ENCODE data around the gene DENND1C. TPM values are rescaled to one million over a fixed set of nuclear protein-coding genes. Genes with fewer than 3 reads are reported as not detected.

DENND1C gene
- total and polyA plus RNA-seq, 5 donors from 2014 or later = 36.9 to 125 (median 42.3) TPM

DNA sequence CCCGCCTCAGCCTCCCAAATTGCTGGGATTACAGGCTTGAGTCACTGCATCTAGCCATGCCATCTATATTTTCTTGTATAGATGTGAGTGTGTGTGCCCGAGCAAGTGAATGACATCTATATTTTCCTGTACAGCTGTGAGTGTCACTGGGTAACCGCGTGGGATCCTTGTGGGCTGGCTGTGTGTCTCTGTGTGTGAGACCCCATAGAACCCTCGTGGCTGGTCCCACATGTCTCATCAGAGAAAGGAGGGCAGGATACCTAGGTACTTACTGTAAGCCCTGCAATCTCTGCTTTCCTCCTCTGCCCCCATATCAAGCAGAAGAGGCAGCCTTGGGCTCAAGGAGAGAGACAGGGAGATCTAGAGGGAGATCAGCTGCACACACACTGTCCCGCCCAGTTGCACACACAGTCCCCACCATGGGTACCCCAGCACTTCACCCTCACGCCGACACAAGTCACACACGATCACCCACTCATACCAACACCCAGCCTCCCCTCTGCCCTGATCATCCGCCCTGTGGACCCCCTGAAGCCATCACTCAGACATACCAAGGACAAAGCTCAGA, 655 bp downstream of the DENND1C start:
- H3K27me3 ChIP-seq (ENCODE audit: control insufficient read depth, insufficient read depth, low read length) = no peaks in the 10 kb centered on the region
- H3K27ac ChIP-seq (ENCODE audit: insufficient read depth, low read length, poor library complexity, severe bottlenecking) = peak overlapping the region; percentile 84
- H3K4me3 ChIP-seq (ENCODE audit: low read depth, low read length) = peak overlapping the region; percentile 90
- H3K4me1 Mint-ChIP-seq = peaks cover 0 to 44% (median 23%) of the 10 kb centered on the region in 4 donors
- peaks cover 4% of the 10 kb centered on the region for H3K36me3 Mint-ChIP-seq
- H3K9me3 Mint-ChIP-seq = no peaks in the 10 kb centered on the region
- H3K27me3 Mint-ChIP-seq = no peaks in the 10 kb centered on the region
- no peaks in the 10 kb centered on the region for H3K9me3 ChIP-seq (ENCODE audit: control insufficient read depth in 2 of 2, low read length in 2 of 2)
- ATAC-seq (ENCODE audit: low read depth in 2 of 2) (peak; percentile 2 to 21), DNase-seq (peak in 1 of 3 donors; percentile 46)
- peak overlapping the region; percentile 95 to 100 (median 98) for H3K4me3 Mint-ChIP-seq
- peaks cover 21% of the 10 kb centered on the region for H3K36me3 ChIP-seq (ENCODE audit: control insufficient read depth, insufficient read depth, low read length)
- peaks cover 24% of the 10 kb centered on the region for H3K4me1 ChIP-seq (ENCODE audit: control insufficient read depth, insufficient read depth, low read length, poor library complexity, severe bottlenecking)
- H3K27ac Mint-ChIP-seq = peak overlapping the region; percentile 92 to 99 (median 99)

DNA sequence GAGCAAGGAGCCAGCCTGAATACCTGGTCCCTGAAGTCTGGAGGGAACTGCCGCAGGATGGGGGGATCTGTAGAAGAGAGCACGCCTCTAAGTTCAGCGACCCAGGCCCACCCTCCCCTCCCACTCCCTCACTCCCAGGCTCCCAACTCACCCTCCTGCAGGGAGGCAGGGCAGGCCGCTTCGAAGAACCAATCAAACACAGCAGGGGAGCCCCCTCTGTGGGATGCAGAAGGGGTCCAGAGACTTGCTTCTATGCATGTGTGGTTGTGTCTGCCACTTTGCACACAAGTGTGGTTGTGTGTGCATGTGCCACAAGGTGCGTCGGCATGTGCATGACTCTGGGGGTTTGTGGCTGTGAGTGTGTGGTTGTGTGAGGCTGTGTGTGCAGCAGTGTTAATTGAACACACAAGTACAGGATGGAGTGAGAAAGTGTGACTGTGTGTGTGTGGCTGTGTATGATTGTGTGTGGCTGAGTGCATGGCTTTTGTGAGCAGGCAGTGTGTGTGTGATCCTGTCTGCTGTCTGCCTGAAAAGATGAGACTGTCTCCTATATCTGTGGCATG, 1.7 kb downstream of the DENND1C start:
- H3K27ac ChIP-seq (ENCODE audit: insufficient read depth, low read length, poor library complexity, severe bottlenecking) = peak overlapping the region; percentile 14
- no peaks in the 10 kb centered on the region for H3K27me3 ChIP-seq (ENCODE audit: control insufficient read depth, insufficient read depth, low read length)
- peaks cover 24% of the 10 kb centered on the region for H3K4me1 ChIP-seq (ENCODE audit: control insufficient read depth, insufficient read depth, low read length, poor library complexity, severe bottlenecking)
- H3K36me3 ChIP-seq (ENCODE audit: control insufficient read depth, insufficient read depth, low read length) = peaks cover 31% of the 10 kb centered on the region
- no peak for ATAC-seq (ENCODE audit: low read depth in 2 of 2)
- Mint-ChIP-seq H3K27ac (peak overlapping the region; percentile 92 to 99 (median 99)), H3K4me3 (peak overlapping the region; percentile 95 to 100 (median 98)), H3K27me3 (no peaks in the 10 kb centered on the region), H3K9me3 (no peaks in the 10 kb centered on the region), H3K4me1 (peaks cover 0 to 46% (median 23%) of the 10 kb centered on the region in 4 donors), H3K36me3 (peaks cover 4% of the 10 kb centered on the region)
- DNase-seq = no peak
- peak overlapping the region; percentile 26 for H3K4me3 ChIP-seq (ENCODE audit: low read depth, low read length)
- H3K9me3 ChIP-seq (ENCODE audit: control insufficient read depth in 2 of 2, low read length in 2 of 2) = no peaks in the 10 kb centered on the region

DNA sequence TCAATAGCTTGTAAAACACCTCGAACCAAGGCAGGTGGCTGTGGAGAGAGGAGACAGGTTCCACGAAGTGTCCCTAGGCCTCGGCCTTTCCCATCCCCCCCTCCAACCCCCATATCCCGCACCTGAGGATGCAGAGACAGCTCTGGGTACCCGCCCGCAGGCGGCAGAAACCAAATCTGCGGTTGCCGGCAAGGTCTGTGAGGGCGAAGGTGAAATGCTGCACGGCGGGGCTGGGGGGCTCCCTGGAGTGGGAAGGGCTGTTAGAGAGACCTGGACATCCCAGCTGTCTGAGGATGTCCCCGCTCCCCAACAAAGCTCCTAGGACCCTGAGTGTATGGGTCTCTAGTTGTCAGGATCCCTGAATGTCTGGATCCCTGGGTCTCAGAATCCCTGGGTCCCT, 2.8 kb downstream of the DENND1C start:
- no peaks in the 10 kb centered on the region for H3K27me3 ChIP-seq (ENCODE audit: control insufficient read depth, insufficient read depth, low read length)
- no peak for ATAC-seq (ENCODE audit: low read depth in 2 of 2)
- Mint-ChIP-seq H3K9me3 (no peaks in the 10 kb centered on the region), H3K36me3 (peaks cover 10% of the 10 kb centered on the region), H3K27me3 (no peaks in the 10 kb centered on the region), H3K4me3 (no peak overlapping the region), H3K4me1 (peaks cover 0 to 46% (median 23%) of the 10 kb centered on the region in 4 donors), H3K27ac (peak overlapping the region in 1 of 3 donors; percentile 99)
- H3K36me3 ChIP-seq (ENCODE audit: control insufficient read depth, insufficient read depth, low read length) = peaks cover 40% of the 10 kb centered on the region
- H3K9me3 ChIP-seq (ENCODE audit: control insufficient read depth in 2 of 2, low read length in 2 of 2) = no peaks in the 10 kb centered on the region
- no peak overlapping the region for H3K4me3 ChIP-seq (ENCODE audit: low read depth, low read length)
- H3K4me1 ChIP-seq (ENCODE audit: control insufficient read depth, insufficient read depth, low read length, poor library complexity, severe bottlenecking) = peaks cover 24% of the 10 kb centered on the region
- H3K27ac ChIP-seq (ENCODE audit: insufficient read depth, low read length, poor library complexity, severe bottlenecking) = peak overlapping the region; percentile 8
- no peak for DNase-seq

DNA sequence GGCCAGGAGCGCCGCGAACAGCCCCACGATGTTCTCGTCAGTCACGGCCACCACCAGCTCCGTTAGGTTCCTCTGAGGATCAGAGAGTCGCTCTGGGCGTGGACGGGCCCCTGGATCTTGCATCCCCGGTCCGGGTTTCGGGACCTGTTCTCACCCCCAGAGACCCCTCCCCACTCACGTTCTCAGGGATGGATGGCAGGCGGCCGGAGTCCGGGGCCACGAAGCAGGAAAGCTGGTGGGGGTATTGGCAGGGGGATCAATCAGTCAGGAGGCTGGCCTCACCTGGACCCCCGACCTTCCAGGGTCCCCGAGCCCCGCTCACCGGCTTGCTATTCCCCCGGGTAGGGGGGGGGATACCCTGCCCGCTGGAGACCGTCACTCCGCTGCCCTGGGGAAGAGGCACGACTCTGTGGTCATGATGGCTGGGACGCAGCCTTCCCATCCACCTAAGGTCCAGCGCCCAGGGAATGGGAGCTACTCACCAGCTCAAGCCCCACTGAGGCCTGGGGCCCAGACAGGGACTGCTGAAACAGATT, 4.6 kb downstream of the DENND1C start:
- H3K27ac ChIP-seq (ENCODE audit: insufficient read depth, low read length, poor library complexity, severe bottlenecking) = no peak overlapping the region
- ATAC-seq (ENCODE audit: low read depth in 2 of 2) (no peak), DNase-seq (no peak)
- peaks cover 18% of the 10 kb centered on the region for H3K4me1 ChIP-seq (ENCODE audit: control insufficient read depth, insufficient read depth, low read length, poor library complexity, severe bottlenecking)
- Mint-ChIP-seq H3K36me3 (peaks cover 11% of the 10 kb centered on the region), H3K27me3 (no peaks in the 10 kb centered on the region), H3K4me3 (peak overlapping the region in 1 of 4 donors; percentile 38), H3K27ac (no peak overlapping the region), H3K9me3 (no peaks in the 10 kb centered on the region), H3K4me1 (peaks cover 0 to 30% (median 15%) of the 10 kb centered on the region in 4 donors)
- no peaks in the 10 kb centered on the region for H3K27me3 ChIP-seq (ENCODE audit: control insufficient read depth, insufficient read depth, low read length)
- no peaks in the 10 kb centered on the region for H3K9me3 ChIP-seq (ENCODE audit: control insufficient read depth in 2 of 2, low read length in 2 of 2)
- no peak overlapping the region for H3K4me3 ChIP-seq (ENCODE audit: low read depth, low read length)
- H3K36me3 ChIP-seq (ENCODE audit: control insufficient read depth, insufficient read depth, low read length) = peaks cover 42% of the 10 kb centered on the region

GRCh38 chr19:6476155-6476895, 5.3 kb downstream of the DENND1C start:
- peak; percentile 45 to 60 (median 52) for DNase-seq
- Histone ChIP-seq H3K27ac (ENCODE audit: insufficient read depth, low read length, poor library complexity, severe bottlenecking) (no peak overlapping the region), H3K4me3 (ENCODE audit: low read depth, low read length) (no peak overlapping the region), H3K27me3 (ENCODE audit: control insufficient read depth, insufficient read depth, low read length) (no peaks in the 10 kb centered on the region), H3K4me1 (ENCODE audit: control insufficient read depth, insufficient read depth, low read length, poor library complexity, severe bottlenecking) (peaks cover 15% of the 10 kb centered on the region), H3K9me3 (ENCODE audit: control insufficient read depth in 2 of 2, low read length in 2 of 2) (no peaks in the 10 kb centered on the region), H3K36me3 (ENCODE audit: control insufficient read depth, insufficient read depth, low read length) (peaks cover 43% of the 10 kb centered on the region)
- Mint-ChIP-seq H3K36me3 (peaks cover 11% of the 10 kb centered on the region), H3K4me3 (peak overlapping the region in 1 of 4 donors; percentile 68), H3K27me3 (no peaks in the 10 kb centered on the region), H3K27ac (peak overlapping the region in 2 of 3 donors; percentile 42 to 43), H3K9me3 (no peaks in the 10 kb centered on the region), H3K4me1 (peaks cover 0 to 25% (median 11%) of the 10 kb centered on the region in 4 donors)
- ATAC-seq (ENCODE audit: low read depth in 2 of 2) = peak; percentile 74 to 79

DNA sequence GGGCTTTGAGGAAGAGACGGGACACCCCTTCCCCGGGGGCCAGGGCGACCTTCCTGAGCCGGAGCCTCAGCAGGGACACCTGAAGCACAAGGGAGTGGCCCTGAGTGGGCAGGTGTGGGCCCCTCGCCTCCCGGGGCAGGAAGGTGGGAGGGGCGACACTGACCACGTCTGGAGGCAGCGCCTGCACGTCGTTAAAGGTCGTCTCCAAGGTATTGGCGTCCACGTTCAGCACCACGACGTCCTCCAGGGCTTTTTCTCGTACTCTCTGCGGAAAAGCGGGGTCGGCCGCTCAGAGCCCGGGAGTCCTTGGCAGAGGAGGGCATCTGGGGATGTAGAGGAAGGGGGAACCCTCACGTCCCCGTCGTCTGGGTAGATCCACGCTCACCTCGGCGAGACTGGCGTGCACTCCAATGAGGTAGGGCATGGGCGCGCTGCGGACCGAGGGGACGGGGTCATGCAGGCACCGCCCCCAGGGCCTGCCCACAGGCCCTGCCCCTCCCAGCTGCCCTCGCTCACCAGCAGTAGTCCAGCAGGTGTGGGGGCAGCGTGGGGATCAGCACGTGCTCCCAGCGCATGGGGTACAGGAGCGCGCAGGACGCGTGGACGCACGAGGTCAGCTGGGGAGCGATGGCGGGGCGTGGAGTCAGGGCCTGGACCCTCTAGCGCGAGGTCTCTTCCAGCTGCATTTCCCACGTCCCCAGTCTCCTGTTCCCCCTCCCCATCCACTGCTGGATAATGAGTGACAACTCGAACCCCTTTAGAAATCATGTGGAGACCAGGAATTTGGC, 6.1 kb downstream of the DENND1C start:
- DNase-seq (no peak), ATAC-seq (ENCODE audit: low read depth in 2 of 2) (no peak)
- Mint-ChIP-seq H3K4me1 (peaks cover 0 to 17% (median 6%) of the 10 kb centered on the region in 4 donors), H3K4me3 (no peak overlapping the region), H3K27me3 (no peaks in the 10 kb centered on the region), H3K27ac (no peak overlapping the region), H3K36me3 (peaks cover 15% of the 10 kb centered on the region), H3K9me3 (no peaks in the 10 kb centered on the region)
- no peaks in the 10 kb centered on the region for H3K27me3 ChIP-seq (ENCODE audit: control insufficient read depth, insufficient read depth, low read length)
- H3K27ac ChIP-seq (ENCODE audit: insufficient read depth, low read length, poor library complexity, severe bottlenecking) = no peak overlapping the region
- H3K4me1 ChIP-seq (ENCODE audit: control insufficient read depth, insufficient read depth, low read length, poor library complexity, severe bottlenecking) = peaks cover 12% of the 10 kb centered on the region
- no peak overlapping the region for H3K4me3 ChIP-seq (ENCODE audit: low read depth, low read length)
- peaks cover 48% of the 10 kb centered on the region for H3K36me3 ChIP-seq (ENCODE audit: control insufficient read depth, insufficient read depth, low read length)
- H3K9me3 ChIP-seq (ENCODE audit: control insufficient read depth in 2 of 2, low read length in 2 of 2) = no peaks in the 10 kb centered on the region

GRCh38 chr19:6473647-6474046, 7.9 kb downstream of the DENND1C start:
- Histone ChIP-seq H3K27ac (ENCODE audit: insufficient read depth, low read length, poor library complexity, severe bottlenecking) (no peak overlapping the region), H3K4me3 (ENCODE audit: low read depth, low read length) (no peak overlapping the region), H3K36me3 (ENCODE audit: control insufficient read depth, insufficient read depth, low read length) (peaks cover 52% of the 10 kb centered on the region), H3K9me3 (ENCODE audit: control insufficient read depth in 2 of 2, low read length in 2 of 2) (no peaks in the 10 kb centered on the region), H3K27me3 (ENCODE audit: control insufficient read depth, insufficient read depth, low read length) (no peaks in the 10 kb centered on the region), H3K4me1 (ENCODE audit: control insufficient read depth, insufficient read depth, low read length, poor library complexity, severe bottlenecking) (no peaks in the 10 kb centered on the region)
- Mint-ChIP-seq H3K27ac (peak overlapping the region; percentile 4 to 63 (median 47)), H3K4me1 (peaks cover 0 to 5% (median 0%) of the 10 kb centered on the region in 4 donors), H3K36me3 (peaks cover 19% of the 10 kb centered on the region), H3K9me3 (no peaks in the 10 kb centered on the region), H3K27me3 (no peaks in the 10 kb centered on the region), H3K4me3 (peak overlapping the region in 1 of 4 donors; percentile 93)
- ATAC-seq (ENCODE audit: low read depth in 2 of 2) = no peak
- no peak for DNase-seq

Data from CD4-positive, CD25-positive, alpha-beta regulatory T cell (primary cell).